HG03439 (cell line): ENCODE results near the gene NIN.
"Not testable (repeated sequence)": the region's sequence is repeated elsewhere in the genome, so short reads cannot be mapped to it uniquely, and the experiment has no call there.

Experiments
- ATAC-seq: cut with Tn5 transposase; IDR thresholded peaks from one replicate; pipeline ENCODE4 v1.9.1; 2021; ENCODE audit warnings: mild to moderate bottlenecking, moderate library complexity; ENCODE audit not compliant: unreplicated experiment

Gene NIN

DNA sequence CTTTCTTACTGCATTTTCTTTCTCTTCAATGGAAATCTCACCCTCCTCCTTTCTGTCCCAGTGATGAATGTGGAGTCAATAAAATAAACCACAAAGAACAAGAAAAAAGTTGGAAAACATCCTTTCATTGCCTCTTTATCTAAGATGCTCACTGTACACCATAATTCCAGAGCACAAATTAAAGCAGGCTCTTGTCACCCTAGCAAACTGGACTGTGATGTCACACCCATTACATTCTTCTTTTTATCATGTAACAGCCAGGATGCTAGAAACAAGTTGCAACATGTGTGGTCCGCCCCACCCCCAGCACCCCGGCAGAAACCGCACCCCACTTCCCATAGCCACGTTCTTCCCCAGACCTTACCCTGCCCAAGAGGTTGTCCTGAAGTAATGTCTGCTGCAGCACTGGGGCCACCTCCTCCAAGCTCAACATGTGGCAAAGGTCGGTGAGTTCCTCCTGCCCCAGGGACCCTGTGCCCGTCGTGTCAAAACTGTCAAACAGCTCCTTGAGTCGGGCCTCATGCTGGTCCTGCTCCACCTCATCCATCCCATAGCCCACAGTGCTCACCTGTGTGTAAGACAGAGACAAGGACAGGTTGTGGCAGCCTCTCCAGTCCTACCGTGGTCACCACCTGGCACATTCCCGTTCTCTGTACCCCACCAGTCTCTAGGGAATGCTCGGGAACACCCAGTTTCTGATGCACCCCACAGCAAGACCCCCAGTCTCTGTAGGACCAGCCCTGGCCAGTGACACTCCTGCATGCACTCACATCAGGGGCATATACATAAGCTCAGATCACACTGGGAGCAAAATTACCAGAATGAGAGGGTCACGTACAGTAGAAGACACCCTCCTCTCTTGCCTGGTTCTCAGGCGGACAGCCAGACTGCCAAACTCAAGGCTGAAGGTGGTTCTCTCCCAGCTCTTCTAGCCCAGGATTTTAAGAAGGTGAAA, 9.2 kb downstream of the NIN start:
- peak; percentile 23 for ATAC-seq

- no peak for ATAC-seq
Observed at GRCh38 chr14:50820786-50821509, 10.0 kb downstream of the NIN start.

DNA sequence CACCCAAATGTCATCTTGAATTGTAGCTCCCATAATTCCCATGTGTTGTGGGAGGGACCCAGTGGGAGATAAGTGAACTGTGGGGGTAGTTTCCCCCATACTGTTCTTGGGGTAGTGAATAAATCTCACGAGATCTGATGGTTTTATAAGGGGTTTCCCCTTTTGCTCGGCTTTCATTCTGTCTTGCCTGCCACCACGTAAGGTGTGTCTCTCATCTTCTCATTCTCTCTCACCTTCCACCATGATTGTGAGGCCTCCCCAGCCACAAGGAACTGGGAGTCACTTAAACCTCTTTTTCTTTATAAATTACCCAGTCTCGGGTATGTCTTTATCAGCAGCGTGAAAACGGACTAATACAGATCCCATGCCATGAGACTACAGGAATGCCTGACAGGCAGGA, 11.7 kb downstream of the NIN start:
- not testable (repeated sequence) for ATAC-seq

GRCh38 chr14:50816395-50817047, 14.4 kb downstream of the NIN start:
- ATAC-seq = no peak

- ATAC-seq = not testable (repeated sequence)
Observed at GRCh38 chr14:50815526-50815925, 15.4 kb downstream of the NIN start.

DNA sequence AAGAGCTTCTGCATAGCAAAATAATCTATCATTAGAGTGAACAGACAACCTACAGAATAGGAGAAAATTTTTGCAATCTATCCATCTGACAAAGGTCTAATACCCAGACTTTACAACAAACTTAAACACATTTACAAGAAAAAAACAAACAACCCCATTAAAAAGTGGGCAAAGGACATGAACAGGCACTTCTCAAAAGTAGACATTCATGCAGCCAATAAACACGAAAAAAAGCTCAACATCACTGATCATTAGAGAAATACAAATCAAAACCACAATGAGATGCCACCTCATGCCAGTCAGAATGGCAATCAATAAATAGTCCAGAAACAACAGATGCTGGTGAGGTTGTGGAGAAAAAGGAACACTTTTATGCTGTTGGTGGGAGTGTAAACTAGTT, 15.9 kb downstream of the NIN start:
- ATAC-seq = not testable (repeated sequence)

GRCh38 chr14:50814161-50814560, 16.8 kb downstream of the NIN start:
- ATAC-seq = no peak

- ATAC-seq = peak; percentile 46
Observed at GRCh38 chr14:50813544-50813863, 17.5 kb downstream of the NIN start.

DNA sequence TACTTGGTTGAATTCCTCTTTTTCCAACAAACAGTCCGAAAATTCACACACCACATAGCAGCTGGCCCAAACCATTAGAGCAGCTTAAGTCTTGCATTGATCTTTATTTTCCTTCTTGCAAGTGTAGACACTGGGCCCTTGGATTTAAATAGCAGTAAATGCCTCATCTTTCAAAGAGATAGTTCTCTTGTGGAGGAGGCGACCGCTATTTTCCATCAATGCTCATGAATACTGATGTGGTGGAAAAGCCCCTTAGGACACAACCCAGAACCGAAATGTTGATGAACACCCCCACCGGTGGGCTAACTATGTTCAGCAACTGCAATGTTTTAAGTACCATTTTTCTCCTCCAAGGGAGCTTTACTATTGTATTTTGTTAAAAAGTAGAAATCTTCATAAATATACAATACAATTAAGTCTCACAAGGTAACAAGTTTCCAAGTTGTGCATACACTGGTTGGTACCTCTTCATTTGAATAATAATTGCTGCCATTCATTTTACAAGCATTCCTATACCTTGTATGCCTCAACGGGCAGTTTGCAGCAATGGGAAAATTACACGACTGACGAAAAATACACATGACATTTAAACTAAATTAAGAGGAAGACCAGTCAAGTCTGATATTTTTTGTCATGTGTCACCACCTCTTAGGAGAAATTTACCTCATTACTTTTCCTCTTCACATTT, 18.0 kb downstream of the NIN start:
- ATAC-seq = peak; percentile 14

DNA sequence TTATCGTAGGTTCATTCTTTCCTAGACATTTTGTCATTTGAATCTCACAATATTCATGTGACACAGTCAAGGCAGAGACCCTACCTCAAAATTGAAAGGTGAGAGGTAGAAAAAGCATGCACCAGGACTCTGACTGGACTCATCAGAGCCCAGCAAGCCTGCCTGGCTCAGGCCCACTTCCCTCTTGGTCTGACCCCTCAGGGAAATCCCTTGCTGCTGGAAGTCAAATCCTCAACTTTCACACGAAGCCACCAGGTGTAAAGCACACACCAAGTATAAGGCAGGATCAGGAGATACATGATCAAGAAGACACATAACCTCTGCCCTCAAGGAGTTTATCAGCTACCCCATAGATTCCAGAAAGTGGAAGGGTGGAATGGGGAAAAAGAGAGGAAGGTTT, 18.8 kb downstream of the NIN start:
- no peak for ATAC-seq

DNA sequence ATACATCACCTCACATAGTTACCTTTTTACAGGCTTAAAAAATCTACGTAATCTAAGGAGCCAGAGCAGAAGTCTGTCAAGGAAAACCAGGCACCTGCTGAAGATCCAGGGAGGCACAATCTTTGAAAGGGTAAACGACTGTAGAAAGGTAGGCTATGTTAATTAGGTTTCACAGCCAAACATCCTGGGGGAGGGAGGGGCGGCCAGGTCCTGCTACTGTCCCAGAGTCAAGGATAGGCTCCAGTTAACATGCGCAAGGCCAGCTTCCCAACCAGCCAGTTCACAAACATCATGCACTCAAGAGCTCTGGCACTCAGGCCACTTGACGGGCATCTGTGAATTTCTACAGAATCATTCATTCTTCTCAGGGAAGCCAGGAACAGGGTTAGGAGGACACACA, 22.9 kb downstream of the NIN start:
- no peak for ATAC-seq

DNA sequence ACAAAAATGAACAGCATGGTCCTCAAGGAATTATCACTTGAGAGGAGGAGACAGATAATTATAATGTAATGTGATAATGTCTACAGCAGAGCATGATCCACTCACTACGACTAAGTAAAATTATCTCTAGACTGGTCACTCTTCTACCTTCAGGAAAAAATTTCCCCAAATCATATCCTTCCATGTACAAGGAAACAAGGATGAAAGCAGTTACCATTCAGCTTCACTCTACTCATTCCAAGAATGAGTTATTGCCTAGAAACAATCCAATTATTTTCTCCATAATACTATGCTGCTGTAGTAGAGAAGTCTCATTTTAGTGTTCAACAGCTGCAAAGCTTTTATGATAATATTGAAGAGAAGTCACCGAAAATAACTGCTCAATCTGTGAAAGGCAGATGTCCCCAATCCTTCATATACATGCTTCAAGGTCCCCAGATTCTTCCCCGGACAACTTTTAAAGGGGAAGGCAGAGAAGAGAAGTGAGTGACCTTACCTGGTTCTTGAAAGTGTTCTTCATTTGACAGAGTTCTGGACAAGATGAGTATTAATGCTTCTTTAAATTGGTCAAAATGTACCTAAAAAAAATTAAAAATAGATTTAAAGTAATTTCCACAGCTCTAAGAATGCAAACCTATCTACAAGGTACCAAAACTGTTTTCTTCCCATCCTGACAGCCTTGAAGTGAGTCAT, 24.6 kb downstream of the NIN start:
- no peak for ATAC-seq

GRCh38 chr14:50805396-50805795, 25.6 kb downstream of the NIN start:
- no peak for ATAC-seq

DNA sequence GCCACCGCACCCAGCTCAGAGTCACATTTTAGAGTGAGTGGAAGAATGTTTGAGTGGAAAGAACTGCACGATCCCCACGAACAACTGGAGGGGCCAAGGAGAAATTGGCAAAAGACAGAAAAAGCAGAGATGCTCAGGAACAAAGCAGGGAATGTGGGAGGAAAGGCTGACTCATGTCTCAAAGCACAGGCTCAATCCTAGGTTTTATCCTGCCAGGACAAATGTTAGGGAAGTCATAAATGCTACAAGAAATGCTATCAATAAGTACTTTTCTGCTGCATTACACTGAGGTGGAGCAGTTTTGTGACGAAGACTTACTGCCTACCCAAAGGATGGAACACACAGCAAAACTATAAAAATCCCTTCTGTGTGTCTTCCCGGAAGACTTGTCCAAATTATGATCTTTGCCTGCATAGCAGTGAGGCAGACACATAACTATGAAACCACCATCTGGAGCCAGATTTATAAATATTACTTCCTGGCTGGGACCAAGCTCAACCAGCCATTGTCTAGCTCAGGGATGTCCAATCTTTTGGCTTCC, 26.7 kb downstream of the NIN start:
- ATAC-seq = no peak

DNA sequence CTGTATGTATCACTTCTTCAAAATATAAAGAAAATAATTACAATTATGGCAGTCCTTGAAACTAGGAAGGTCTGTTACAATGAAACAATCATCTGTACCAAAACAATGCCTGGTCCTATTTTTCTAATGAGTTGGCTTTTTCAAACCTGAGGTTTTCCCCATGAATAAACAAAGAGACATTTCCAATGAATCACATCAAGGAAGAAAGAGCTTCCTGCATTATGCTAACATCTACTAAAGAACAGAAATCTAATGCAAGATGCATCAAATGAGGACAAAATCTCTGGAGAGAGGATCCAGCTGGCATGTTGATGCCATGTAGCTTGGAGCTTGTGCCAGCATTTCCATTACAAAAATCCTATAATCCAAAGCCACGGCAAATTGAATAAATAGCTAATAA, 29.3 kb downstream of the NIN start:
- ATAC-seq = no peak

- ATAC-seq = no peak
Observed at GRCh38 chr14:50800032-50800431, 30.9 kb downstream of the NIN start.

DNA sequence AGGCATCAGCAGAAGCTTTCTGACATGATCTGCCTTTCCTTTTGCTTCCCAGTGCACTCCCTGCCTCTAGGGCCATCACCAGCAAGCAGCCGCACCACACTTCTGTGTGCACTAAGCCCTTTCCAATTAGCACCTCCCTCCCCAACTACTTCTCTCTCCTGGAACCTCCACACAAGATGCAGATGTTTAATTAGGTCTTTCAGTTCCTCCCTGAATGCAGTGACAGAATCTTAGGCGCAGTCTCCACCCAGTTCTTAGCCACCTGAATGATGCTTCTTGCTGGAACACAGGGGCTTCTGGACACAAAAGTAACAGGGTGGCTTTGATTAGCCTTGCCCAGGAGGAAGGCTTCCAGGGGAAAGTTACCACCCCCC, 32.9 kb downstream of the NIN start:
- ATAC-seq = no peak

GRCh38 chr14:50797250-50798047, 33.5 kb downstream of the NIN start:
- ATAC-seq = no peak

GRCh38 chr14:50796390-50796789, 34.6 kb downstream of the NIN start:
- no peak for ATAC-seq

GRCh38 chr14:50795909-50796308, 35.1 kb downstream of the NIN start:
- no peak for ATAC-seq
